Caco-2 (cell line): Measurements from ENCODE around the gene FCHSD1. TPM values are rescaled to one million over a fixed set of nuclear protein-coding genes. Genes with fewer than 3 reads are reported as not detected.

Source experiments
- BruUV-seq: library from RNA; stranded (reverse); fragments of 400-500 nt; replicated peaks from 2 replicates; lab custom pipeline; 2021; lab: Mats Ljungman, UMichigan
- CTCF ChIA-PET: fragments of 300-600 bp; sonication (Branson Sonifier 250); formaldehyde crosslinking; loops from one replicate; lab custom pipeline; 2022; ENCODE audit warnings: antibody characterized with exemption; lab: Charles Lee
- POLR2A ChIA-PET: fragments of 300-600 bp; sonication (Branson Sonifier 250); formaldehyde crosslinking; loops from one replicate; lab custom pipeline; 2022; ENCODE audit warnings: antibody characterized with exemption; lab: Charles Lee
- DNase-seq, 2 experiments: peaks; one replicate each; pipeline versions ENCODE4 v3.0.0 to v3.0.0-alpha.2; 2020 to 2022
- H3K27me3 ChIP-seq: replicated peaks from 2 replicates; pipeline ENCODE4 v1.6.0; 2011; ENCODE audit warnings: low read length; ENCODE audit not compliant: control insufficient read depth, insufficient read depth
- H3K36me3 ChIP-seq: 2 replicates; pipeline ENCODE4 v1.5.1; 2011; ENCODE audit warnings: low read length; ENCODE audit not compliant: control insufficient read depth, insufficient read depth
- H3K4me1 ChIP-seq: fragments of 250-450 bp; sonication (Bioruptor Pico); 2 replicates; pipeline ENCODE4 v1.5.1; 2020; ENCODE audit warnings: mild to moderate bottlenecking
- H3K4me3 ChIP-seq: 2 replicates; pipeline ENCODE4 v1.5.1; 2011; ENCODE audit warnings: low read depth, mild to moderate bottlenecking, control low read depth, low read length
- H3K9me3 ChIP-seq: fragments of 250-450 bp; sonication (Bioruptor Pico); 2 replicates; pipeline ENCODE4 v1.5.1; 2020; ENCODE audit warnings: mild to moderate bottlenecking, moderate library complexity
- H3K27ac Mint-ChIP-seq: one replicate; pipeline ENCODE4 v1.8.0; 2022; ENCODE audit warnings: mixed read lengths; ENCODE audit not compliant: unreplicated experiment
- H3K27me3 Mint-ChIP-seq: one replicate; pipeline ENCODE4 v1.8.0; 2022; ENCODE audit warnings: mixed read lengths; ENCODE audit not compliant: insufficient read depth, unreplicated experiment
- H3K36me3 Mint-ChIP-seq: one replicate; pipeline ENCODE4 v1.8.0; 2022; ENCODE audit warnings: mild to moderate bottlenecking, mixed read lengths; ENCODE audit not compliant: insufficient read depth, unreplicated experiment
- H3K4me1 Mint-ChIP-seq: one replicate; pipeline ENCODE4 v1.8.0; 2022; ENCODE audit warnings: low read depth, mixed read lengths; ENCODE audit not compliant: unreplicated experiment
- H3K4me3 Mint-ChIP-seq: one replicate; pipeline ENCODE4 v1.8.0; 2022; ENCODE audit warnings: mild to moderate bottlenecking, moderate library complexity, mixed read lengths; ENCODE audit not compliant: unreplicated experiment
- H3K9me3 Mint-ChIP-seq: one replicate; pipeline ENCODE4 v1.8.0; 2022; ENCODE audit warnings: mixed read lengths; ENCODE audit not compliant: unreplicated experiment
- intact Hi-C: fragments of 100-400 bp; cut with micrococcal nuclease; formaldehyde crosslinking; loops from one replicate; pipeline ENCODE4 v1.10.0; 2022; ENCODE audit not compliant: unreplicated experiment
- total RNA-seq: library from RNA; stranded (reverse); gene quantifications from 2 replicates; pipeline ENCODE4 v1.2.3, GENCODE V29; 2022
- TF ChIP-seq, protein P1 (sequence below), 2 experiments: fragments of 200-600 bp in 1 of 2; IDR thresholded peaks; 1 replicate in 1 of 2; 2 replicates in 1 of 2; pipeline versions ENCODE4 v1.5.1 to v1.8.0; 2011 to 2022; ENCODE audit warnings: antibody characterized with exemption in 1 of 2, control low read depth in 1 of 2, inconsistent platforms in 1 of 2, low read depth in 1 of 2, low read length in 1 of 2, mild to moderate bottlenecking in 1 of 2, moderate library complexity in 1 of 2; ENCODE audit not compliant: insufficient read depth in 1 of 2, severe bottlenecking in 1 of 2, unreplicated experiment in 1 of 2

Gene FCHSD1
- total RNA-seq, 1 experiment from 2014 or later: 25.0 TPM

DNA sequence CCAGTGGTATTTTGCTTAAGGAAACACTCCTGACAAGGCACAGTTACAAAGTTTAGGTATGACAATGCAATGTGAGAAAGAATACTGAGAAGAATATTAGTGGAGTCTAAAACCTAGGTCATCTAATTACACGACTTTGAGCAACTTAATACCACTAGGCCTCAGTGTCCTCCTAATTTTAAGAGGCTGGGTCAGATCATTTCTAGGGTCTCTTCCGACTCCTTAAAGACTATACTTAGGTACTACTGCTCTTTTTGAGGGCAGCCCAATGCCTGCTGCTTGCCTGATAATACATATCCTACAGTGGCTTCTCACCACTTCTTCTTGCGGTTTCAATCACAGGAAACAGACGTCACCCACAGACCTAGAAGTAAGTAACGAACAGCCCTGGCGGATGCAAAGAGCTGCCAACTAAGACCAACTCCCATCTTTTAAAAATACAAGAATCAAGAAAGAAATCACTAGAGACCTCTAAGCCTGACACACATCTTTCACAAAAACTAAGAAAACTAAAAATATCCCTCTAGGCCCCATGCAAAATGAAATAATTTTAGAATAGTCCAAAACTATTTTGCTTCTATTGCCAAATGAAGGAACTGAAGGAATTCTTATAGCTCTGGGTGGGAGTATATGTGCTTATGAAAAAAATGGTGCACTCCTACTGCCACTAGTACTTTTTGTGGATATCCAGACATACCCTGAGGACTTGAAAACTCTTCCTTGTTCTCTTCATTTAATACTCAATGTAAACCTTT is 45.5 kb downstream of the FCHSD1 start:
- no peak overlapping the region for H3K4me3 ChIP-seq
- Mint-ChIP-seq H3K4me3 (no peak overlapping the region), H3K4me1 (peaks cover 32% of the 10 kb centered on the region), H3K27me3 (no peaks in the 10 kb centered on the region), H3K27ac (peak overlapping the region; percentile 76), H3K9me3 (no peaks in the 10 kb centered on the region), H3K36me3 (peaks cover 12% of the 10 kb centered on the region)
- H3K36me3 ChIP-seq: no peaks in the 10 kb centered on the region
- H3K9me3 ChIP-seq: no peaks in the 10 kb centered on the region
- no peaks in the 10 kb centered on the region for H3K27me3 ChIP-seq
- TF ChIP-seq, protein P1, sequence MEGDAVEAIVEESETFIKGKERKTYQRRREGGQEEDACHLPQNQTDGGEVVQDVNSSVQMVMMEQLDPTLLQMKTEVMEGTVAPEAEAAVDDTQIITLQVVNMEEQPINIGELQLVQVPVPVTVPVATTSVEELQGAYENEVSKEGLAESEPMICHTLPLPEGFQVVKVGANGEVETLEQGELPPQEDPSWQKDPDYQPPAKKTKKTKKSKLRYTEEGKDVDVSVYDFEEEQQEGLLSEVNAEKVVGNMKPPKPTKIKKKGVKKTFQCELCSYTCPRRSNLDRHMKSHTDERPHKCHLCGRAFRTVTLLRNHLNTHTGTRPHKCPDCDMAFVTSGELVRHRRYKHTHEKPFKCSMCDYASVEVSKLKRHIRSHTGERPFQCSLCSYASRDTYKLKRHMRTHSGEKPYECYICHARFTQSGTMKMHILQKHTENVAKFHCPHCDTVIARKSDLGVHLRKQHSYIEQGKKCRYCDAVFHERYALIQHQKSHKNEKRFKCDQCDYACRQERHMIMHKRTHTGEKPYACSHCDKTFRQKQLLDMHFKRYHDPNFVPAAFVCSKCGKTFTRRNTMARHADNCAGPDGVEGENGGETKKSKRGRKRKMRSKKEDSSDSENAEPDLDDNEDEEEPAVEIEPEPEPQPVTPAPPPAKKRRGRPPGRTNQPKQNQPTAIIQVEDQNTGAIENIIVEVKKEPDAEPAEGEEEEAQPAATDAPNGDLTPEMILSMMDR (IDR thresholded peaks at IDR 0.05; ENCODE audit: insufficient read depth in 1 of 2, low read depth in 1 of 2, low read length in 1 of 2, severe bottlenecking in 1 of 2, unreplicated experiment in 1 of 2): no peak
- no TSS peak for BruUV-seq
- intact Hi-C loops: no loop called here
- CTCF ChIA-PET: interaction anchor here (2.0 kb wide), 1 partner anchor 13 kb away, joined by 8 read pairs; the partner anchor contains the start of gene DIAPH1
- POLR2A ChIA-PET: interaction anchor here (0.5 to 0.6 kb wide), 2 partner anchors 14 to 15 kb away, joined by 5 read pairs; no protein-coding TSS in a partner anchor
- H3K4me1 ChIP-seq: peaks cover 41% of the 10 kb centered on the region
- no peak for DNase-seq

DNA sequence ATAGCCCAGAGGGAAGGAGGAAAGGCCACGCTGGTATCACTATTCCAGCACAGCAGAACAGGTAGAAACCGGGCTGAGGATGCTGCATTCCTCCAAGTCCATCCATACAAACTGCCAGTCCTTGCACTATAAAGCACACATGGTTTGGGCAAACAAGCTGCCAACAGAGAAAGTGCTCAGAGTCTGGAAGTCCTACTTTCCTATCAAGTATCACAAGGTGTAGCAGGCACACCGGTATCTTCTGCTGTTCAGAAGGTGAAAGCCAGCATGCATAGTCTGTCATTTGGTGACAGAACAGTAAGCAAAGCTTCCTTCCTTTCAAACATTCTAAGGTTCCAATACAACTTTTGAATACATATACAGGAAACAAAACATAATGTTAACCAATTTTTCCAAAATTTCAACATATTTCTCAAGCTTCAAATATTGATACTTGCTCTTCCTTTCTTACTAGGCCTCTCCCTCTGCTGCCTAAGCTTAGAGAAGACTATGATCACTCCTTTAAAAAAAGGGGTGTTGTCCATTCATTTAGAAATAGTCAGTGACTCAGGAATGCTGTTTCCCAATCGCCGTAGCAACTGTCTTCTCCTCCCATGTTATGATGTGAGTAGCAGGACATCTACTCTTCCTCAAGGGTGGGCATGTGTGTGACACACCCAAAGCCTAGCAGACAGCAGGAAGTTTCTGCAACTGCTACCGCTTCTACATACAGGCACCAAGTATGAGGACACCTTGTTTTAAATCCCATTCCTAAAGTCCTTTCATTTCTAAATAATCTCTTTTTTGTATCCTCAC is 47.1 kb downstream of the FCHSD1 start:
- no TSS peak for BruUV-seq
- Histone ChIP-seq H3K4me3 (no peak overlapping the region), H3K27me3 (no peaks in the 10 kb centered on the region), H3K36me3 (no peaks in the 10 kb centered on the region), H3K9me3 (no peaks in the 10 kb centered on the region), H3K4me1 (peaks cover 32% of the 10 kb centered on the region)
- DNase-seq: peak; percentile 74 to 78
- H3K36me3 Mint-ChIP-seq: peaks cover 6% of the 10 kb centered on the region
- peaks cover 32% of the 10 kb centered on the region for H3K4me1 Mint-ChIP-seq
- intact Hi-C loops: loop anchor here (1.0 kb wide), 2 partner anchors 12 to 15 kb away; no protein-coding TSS in a partner anchor
- H3K27ac Mint-ChIP-seq: peak overlapping the region; percentile 61
- ChIA-PET POLR2A (interaction anchor here (1.6 kb wide), 1 partner anchor 14 kb away, joined by 3 read pairs; the partner anchor contains the start of gene DIAPH1), CTCF (interaction anchor here (1.1 to 1.9 kb wide), 3 partner anchors 12 to 40 kb away, joined by 3 to 23 read pairs (median 10); partner anchors contain the start of gene DIAPH1)
- H3K27me3 Mint-ChIP-seq: no peaks in the 10 kb centered on the region
- H3K9me3 Mint-ChIP-seq: no peaks in the 10 kb centered on the region
- H3K4me3 Mint-ChIP-seq: no peak overlapping the region
- TF ChIP-seq, protein P1 (IDR thresholded peaks at IDR 0.05; ENCODE audit: insufficient read depth in 1 of 2, low read depth in 1 of 2, low read length in 1 of 2, severe bottlenecking in 1 of 2, unreplicated experiment in 1 of 2): no peak

DNA sequence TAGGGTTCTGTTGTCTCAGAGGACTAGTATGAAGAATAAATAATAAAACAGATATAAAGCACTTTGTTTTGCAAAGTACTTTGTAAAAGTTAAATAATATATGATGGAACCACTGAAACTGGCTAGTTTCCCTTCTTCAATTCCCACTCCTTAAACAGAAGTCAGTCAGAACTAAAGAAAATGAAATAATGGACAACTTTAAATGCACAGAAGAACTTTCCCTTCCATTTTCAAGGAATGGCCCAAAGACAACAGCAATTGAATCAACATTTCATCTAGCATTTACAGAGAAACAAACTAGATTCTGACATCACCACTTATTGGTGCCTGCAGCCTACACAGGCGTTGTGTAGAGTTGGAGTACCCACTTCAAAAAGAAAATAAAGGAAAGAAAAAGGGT is 48.6 kb downstream of the FCHSD1 start:
- TF ChIP-seq, protein P1 (IDR thresholded peaks at IDR 0.05; ENCODE audit: insufficient read depth in 1 of 2, low read depth in 1 of 2, low read length in 1 of 2, severe bottlenecking in 1 of 2, unreplicated experiment in 1 of 2): no peak
- H3K36me3 Mint-ChIP-seq: peaks cover 6% of the 10 kb centered on the region
- Histone ChIP-seq H3K9me3 (no peaks in the 10 kb centered on the region), H3K27me3 (no peaks in the 10 kb centered on the region), H3K36me3 (no peaks in the 10 kb centered on the region), H3K4me1 (peaks cover 18% of the 10 kb centered on the region), H3K4me3 (no peak overlapping the region)
- H3K27ac Mint-ChIP-seq: no peak overlapping the region
- no TSS peak for BruUV-seq
- no peaks in the 10 kb centered on the region for H3K27me3 Mint-ChIP-seq
- no peak overlapping the region for H3K4me3 Mint-ChIP-seq
- H3K9me3 Mint-ChIP-seq: no peaks in the 10 kb centered on the region
- CTCF ChIA-PET: interaction anchor here (0.9 to 1.0 kb wide), 2 partner anchors 11 to 284 kb away, joined by 3 to 8 read pairs; no protein-coding TSS in a partner anchor
- POLR2A ChIA-PET: interaction anchor here (1.0 to 1.6 kb wide), 2 partner anchors 16 to 17 kb away, joined by 3 to 4 read pairs; partner anchors contain the start of gene DIAPH1
- DNase-seq: no peak
- intact Hi-C loops: no loop called here
- peaks cover 22% of the 10 kb centered on the region for H3K4me1 Mint-ChIP-seq
